ENCODE measurements around the gene ASB3.

Gene ASB3

GRCh38 chr2:53646788-53647187 lies 140.0 kb downstream of the ASB3 start:
- DNase-seq (ENCODE audit: low read depth): no peak

GRCh38 chr2:53641290-53641689 lies 145.5 kb downstream of the ASB3 start:
- no peak for DNase-seq (ENCODE audit: low read depth)

GRCh38 chr2:53640466-53640865 lies 146.3 kb downstream of the ASB3 start:
- DNase-seq (ENCODE audit: low read depth): no peak

GRCh38 chr2:53636596-53636995 lies 150.2 kb downstream of the ASB3 start:
- no peak for DNase-seq (ENCODE audit: low read depth)

GRCh38 chr2:53636109-53636508 lies 150.6 kb downstream of the ASB3 start:
- no peak for DNase-seq (ENCODE audit: low read depth)

- DNase-seq (ENCODE audit: low read depth): no peak
These were observed 151.1 kb downstream of the ASB3 start for GRCh38 chr2:53635694-53636093.

- DNase-seq (ENCODE audit: low read depth): no peak
These were observed 153.3 kb downstream of the ASB3 start for GRCh38 chr2:53633441-53633840.

- peak; percentile 82 for DNase-seq (ENCODE audit: low read depth)
These were observed 154.0 kb downstream of the ASB3 start for GRCh38 chr2:53632714-53633113.

GRCh38 chr2:53632126-53632460 lies 154.7 kb downstream of the ASB3 start:
- no peak for DNase-seq (ENCODE audit: low read depth)

- DNase-seq (ENCODE audit: low read depth): no peak
These were observed 155.2 kb downstream of the ASB3 start for GRCh38 chr2:53631313-53632125.

GRCh38 chr2:53630026-53630606 lies 156.6 kb downstream of the ASB3 start:
- no peak for DNase-seq (ENCODE audit: low read depth)

GRCh38 chr2:53629501-53629900 lies 157.3 kb downstream of the ASB3 start:
- DNase-seq (ENCODE audit: low read depth): no peak

- DNase-seq (ENCODE audit: low read depth): no peak
These were observed 157.8 kb downstream of the ASB3 start for GRCh38 chr2:53629001-53629400.

- no peak for DNase-seq (ENCODE audit: low read depth)
These were observed 164.6 kb downstream of the ASB3 start for GRCh38 chr2:53622141-53622540.

GRCh38 chr2:53620981-53621380 lies 165.8 kb downstream of the ASB3 start:
- DNase-seq (ENCODE audit: low read depth): no peak

Measured in HS-27A (cell line).